Measurements from ENCODE around the gene STXBP5. TPM values are rescaled to one million over a fixed set of nuclear protein-coding genes. Genes with fewer than 3 reads are reported as not detected.

The STXBP5 gene
- total and polyA plus RNA-seq, 8 donors: 11.1 to 27.7 (median 13.3) TPM

DNA sequence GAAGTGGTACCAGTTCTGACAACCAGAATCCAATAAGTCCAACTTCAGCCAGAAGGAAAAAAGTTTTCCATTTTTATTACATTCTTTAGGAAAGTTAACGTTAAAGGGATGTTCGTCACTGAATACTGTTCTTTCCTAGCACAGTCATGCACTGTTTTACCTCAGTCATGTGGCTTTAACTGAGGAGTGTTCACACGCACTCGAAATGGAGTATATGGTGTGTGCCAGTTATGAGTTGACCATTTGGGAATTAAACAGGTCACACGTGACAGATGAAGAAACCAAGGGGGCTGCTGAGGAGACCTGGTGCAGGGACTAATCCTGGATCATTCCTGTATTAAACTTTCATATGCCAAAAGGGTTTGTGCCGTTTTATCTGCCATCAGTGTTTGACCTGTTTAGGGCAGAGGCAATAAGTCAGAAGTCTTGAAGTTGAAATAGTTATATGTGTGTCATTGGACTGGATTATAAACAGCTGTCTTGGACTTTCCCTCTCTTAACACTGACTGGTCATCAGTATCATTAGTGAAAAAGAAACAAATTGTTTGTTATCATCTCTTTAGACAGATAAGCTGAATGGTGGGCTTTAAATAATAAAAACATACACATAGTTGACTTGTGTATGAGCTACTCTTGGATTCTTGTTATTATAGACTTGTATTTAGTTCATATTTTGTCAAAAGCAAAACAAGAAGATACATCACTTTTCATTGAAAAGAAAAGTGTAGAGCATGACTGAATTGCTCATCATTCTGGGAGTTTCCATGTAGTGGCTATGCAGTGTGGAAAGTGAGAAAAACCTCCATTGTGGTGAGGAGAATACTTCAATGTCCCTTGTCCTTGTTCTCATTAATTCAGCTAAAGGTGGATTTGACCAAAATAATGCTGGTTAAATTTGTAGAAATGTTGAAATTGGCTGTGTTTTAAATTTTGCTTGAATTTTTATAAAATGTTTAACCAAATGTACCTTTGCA lies 180.8 kb downstream of the STXBP5 start:
- Histone ChIP-seq H3K4me1 (no peaks in the 10 kb centered on the region), H3K4me3 (no peak overlapping the region), H3K9me3 (no peaks in the 10 kb centered on the region), H3K27ac (no peak overlapping the region), H3K36me3 (peaks cover 0 to 44% of the 10 kb centered on the region in 2 donors), H3K27me3 (no peaks in the 10 kb centered on the region)
- TF ChIP-seq, protein P1, sequence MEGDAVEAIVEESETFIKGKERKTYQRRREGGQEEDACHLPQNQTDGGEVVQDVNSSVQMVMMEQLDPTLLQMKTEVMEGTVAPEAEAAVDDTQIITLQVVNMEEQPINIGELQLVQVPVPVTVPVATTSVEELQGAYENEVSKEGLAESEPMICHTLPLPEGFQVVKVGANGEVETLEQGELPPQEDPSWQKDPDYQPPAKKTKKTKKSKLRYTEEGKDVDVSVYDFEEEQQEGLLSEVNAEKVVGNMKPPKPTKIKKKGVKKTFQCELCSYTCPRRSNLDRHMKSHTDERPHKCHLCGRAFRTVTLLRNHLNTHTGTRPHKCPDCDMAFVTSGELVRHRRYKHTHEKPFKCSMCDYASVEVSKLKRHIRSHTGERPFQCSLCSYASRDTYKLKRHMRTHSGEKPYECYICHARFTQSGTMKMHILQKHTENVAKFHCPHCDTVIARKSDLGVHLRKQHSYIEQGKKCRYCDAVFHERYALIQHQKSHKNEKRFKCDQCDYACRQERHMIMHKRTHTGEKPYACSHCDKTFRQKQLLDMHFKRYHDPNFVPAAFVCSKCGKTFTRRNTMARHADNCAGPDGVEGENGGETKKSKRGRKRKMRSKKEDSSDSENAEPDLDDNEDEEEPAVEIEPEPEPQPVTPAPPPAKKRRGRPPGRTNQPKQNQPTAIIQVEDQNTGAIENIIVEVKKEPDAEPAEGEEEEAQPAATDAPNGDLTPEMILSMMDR (IDR thresholded peaks at IDR 0.05): no peak
- ATAC-seq: no peak
- no peak for DNase-seq
- intact Hi-C loops (cut with DNase I): no loop called here

DNA sequence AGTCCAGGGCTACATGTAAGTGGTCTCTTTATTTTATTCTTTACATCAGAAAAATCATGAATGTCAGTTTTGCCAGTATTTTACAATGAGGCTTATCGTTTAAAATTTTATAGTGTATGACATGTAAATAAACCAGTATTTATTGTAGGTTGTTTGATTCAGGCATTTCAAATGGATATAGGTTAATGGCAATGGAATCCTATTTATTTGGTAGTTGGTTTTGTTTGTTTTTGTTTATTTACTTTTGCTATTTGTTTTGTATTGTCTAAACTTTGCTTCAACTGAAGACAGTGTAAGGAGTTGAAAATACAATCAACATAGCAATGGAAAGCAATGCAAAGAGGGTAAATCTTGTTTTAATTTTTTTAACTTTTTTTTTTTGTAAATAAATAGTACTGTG lies 185.2 kb downstream of the STXBP5 start:
- no peak for DNase-seq
- Histone ChIP-seq H3K4me3 (no peak overlapping the region), H3K4me1 (no peaks in the 10 kb centered on the region), H3K27ac (no peak overlapping the region), H3K36me3 (peaks cover 0 to 12% of the 10 kb centered on the region in 2 donors), H3K27me3 (no peaks in the 10 kb centered on the region), H3K9me3 (no peaks in the 10 kb centered on the region)
- intact Hi-C loops (cut with DNase I): no loop called here
- ATAC-seq: no peak
- TF ChIP-seq, protein P1 (IDR thresholded peaks at IDR 0.05): no peak

DNA sequence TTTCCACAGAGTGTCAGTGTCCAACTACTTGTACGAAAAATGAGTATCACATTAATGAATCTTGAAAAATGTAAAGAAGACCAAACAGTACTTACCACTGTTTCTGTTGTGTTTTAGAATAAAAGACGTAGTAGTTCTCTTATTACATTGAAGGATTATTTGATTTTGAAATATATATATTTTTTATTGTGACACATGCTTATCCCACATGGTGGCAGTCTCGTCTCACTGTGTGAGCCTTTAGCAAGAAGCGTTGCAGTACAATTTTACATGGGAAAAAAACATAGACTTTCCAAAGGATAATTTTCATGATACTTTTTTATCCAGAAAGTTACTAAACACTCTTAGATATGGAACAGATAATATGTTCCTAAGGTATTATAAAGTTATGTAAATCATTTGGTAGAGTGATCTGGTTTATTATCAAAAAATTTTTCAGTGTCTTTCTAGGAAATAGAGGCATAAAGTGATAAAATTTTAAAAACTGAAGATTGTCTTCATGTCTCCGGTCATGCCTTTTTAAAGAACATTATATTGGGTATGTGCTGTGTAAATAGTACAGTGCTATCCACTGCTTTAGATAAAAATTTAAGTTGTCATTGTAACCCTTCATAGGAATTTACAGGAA lies 186.8 kb downstream of the STXBP5 start:
- DNase-seq: peak in 2 of 4 donors; percentile 25 to 66
- H3K4me1 ChIP-seq: no peaks in the 10 kb centered on the region

GRCh38 chr6:147392917-147393625 lies 188.9 kb downstream of the STXBP5 start:
- TF ChIP-seq, protein P1 (IDR thresholded peaks at IDR 0.05): no peak
- Histone ChIP-seq H3K27me3 (no peaks in the 10 kb centered on the region), H3K9me3 (no peaks in the 10 kb centered on the region), H3K4me3 (no peak overlapping the region), H3K4me1 (no peaks in the 10 kb centered on the region), H3K36me3 (no peaks in the 10 kb centered on the region), H3K27ac (no peak overlapping the region)
- ATAC-seq: no peak
- intact Hi-C loops (cut with DNase I): no loop called here
- DNase-seq: no peak

More for the DNA sequence above, 186.8 kb downstream of the STXBP5 start:
- intact Hi-C loops (cut with DNase I): no loop called here
- no peaks in the 10 kb centered on the region for H3K27me3 ChIP-seq
- H3K4me3 ChIP-seq: no peak overlapping the region
- TF ChIP-seq, protein P1 (IDR thresholded peaks at IDR 0.05): no peak
- no peaks in the 10 kb centered on the region for H3K9me3 ChIP-seq
- no peaks in the 10 kb centered on the region for H3K36me3 ChIP-seq
- ATAC-seq: no peak
- no peak overlapping the region for H3K27ac ChIP-seq
